H9 (cell line): ENCODE data around the gene SEMA5A. TPM values are rescaled to one million over a fixed set of nuclear protein-coding genes. Genes with fewer than 3 reads are reported as not detected.
A peak's percentile ranks its signal among the peaks of the same experiment; 100 is the strongest.

Experiments used
- DNase-seq: peaks from one replicate; pipeline ENCODE4 v3.0.0-alpha.2; 2017
- H2AFZ ChIP-seq: one replicate; pipeline ENCODE4 v1.6.1; 2013; ENCODE audit warnings: mild to moderate bottlenecking, low read length, control low read depth, moderate library complexity
- H2AK5ac ChIP-seq: 2 replicates; pipeline ENCODE4 v1.6.1; 2013; ENCODE audit warnings: low read length, control low read depth, mixed read lengths; ENCODE audit not compliant: insufficient read length
- H2BK120ac ChIP-seq: one replicate; pipeline ENCODE4 v1.6.1; 2013; ENCODE audit warnings: low read depth, mild to moderate bottlenecking, low read length, control low read depth, inconsistent platforms; ENCODE audit not compliant: poor library complexity, severe bottlenecking
- H2BK12ac ChIP-seq: 2 replicates; pipeline ENCODE4 v1.6.1; 2013; ENCODE audit warnings: low read length, control low read depth, mixed read lengths, low read depth; ENCODE audit not compliant: insufficient read length
- H2BK15ac ChIP-seq: 2 replicates; pipeline ENCODE4 v1.6.1; 2013; ENCODE audit warnings: low read depth, low read length, control low read depth
- H2BK20ac ChIP-seq: one replicate; pipeline ENCODE4 v1.6.1; 2013; ENCODE audit warnings: low read depth, mild to moderate bottlenecking, low read length, control low read depth, inconsistent platforms; ENCODE audit not compliant: poor library complexity, severe bottlenecking
- H2BK5ac ChIP-seq: 2 replicates; pipeline ENCODE4 v1.6.1; 2013; ENCODE audit warnings: low read length, control low read depth, mixed read lengths; ENCODE audit not compliant: insufficient read length
- H3K14ac ChIP-seq: 2 replicates; pipeline ENCODE4 v1.6.1; 2013; ENCODE audit warnings: low read length, control low read depth; ENCODE audit not compliant: insufficient read depth
- H3K18ac ChIP-seq: 2 replicates; pipeline ENCODE4 v1.6.1; 2013; ENCODE audit warnings: low read depth, mild to moderate bottlenecking, mixed read lengths, low read length, control low read depth; ENCODE audit not compliant: insufficient read length
- H3K23ac ChIP-seq: 2 replicates; pipeline ENCODE4 v1.6.1; 2013; ENCODE audit warnings: low read length, control low read depth, mixed read lengths, low read depth; ENCODE audit not compliant: insufficient read length
- H3K23me2 ChIP-seq: 2 replicates; pipeline ENCODE4 v1.6.1; 2013; ENCODE audit warnings: low read depth, mild to moderate bottlenecking, mixed read lengths, low read length, control low read depth; ENCODE audit not compliant: insufficient read length, poor library complexity, severe bottlenecking
- H3K27ac ChIP-seq: 2 replicates; pipeline ENCODE4 v1.5.1; 2013; ENCODE audit warnings: low read length, control low read depth, mixed read lengths, low read depth; ENCODE audit not compliant: insufficient read length
- H3K27me3 ChIP-seq: 2 replicates; pipeline ENCODE4 v1.6.1; 2013; ENCODE audit warnings: low read length, control low read depth, inconsistent platforms; ENCODE audit not compliant: insufficient read depth
- H3K4ac ChIP-seq: 2 replicates; pipeline ENCODE4 v1.6.1; 2013; ENCODE audit warnings: low read depth, mild to moderate bottlenecking, control low read depth, inconsistent platforms, low read length, moderate library complexity
- H3K4me1 ChIP-seq: 2 replicates; pipeline ENCODE4 v1.6.1; 2013; ENCODE audit warnings: low read length, control low read depth, inconsistent platforms; ENCODE audit not compliant: insufficient read depth
- H3K4me2 ChIP-seq: 2 replicates; pipeline ENCODE4 v1.6.1; 2013; ENCODE audit warnings: low read length, control low read depth, mixed read lengths; ENCODE audit not compliant: insufficient read length, insufficient read depth
- H3K56ac ChIP-seq: 2 replicates; pipeline ENCODE4 v1.6.1; 2013; ENCODE audit warnings: low read depth, mild to moderate bottlenecking, mixed read lengths, low read length, control low read depth; ENCODE audit not compliant: insufficient read length
- H3K79me1 ChIP-seq: 2 replicates; pipeline ENCODE4 v1.6.1; 2013; ENCODE audit warnings: low read depth, mild to moderate bottlenecking, moderate library complexity, low read length, control low read depth, inconsistent platforms; ENCODE audit not compliant: insufficient read depth, poor library complexity, severe bottlenecking
- H3K79me2 ChIP-seq: 2 replicates; pipeline ENCODE4 v1.6.1; 2013; ENCODE audit warnings: low read length, control low read depth, inconsistent platforms; ENCODE audit not compliant: insufficient read depth
- H3K9ac ChIP-seq: 2 replicates; pipeline ENCODE4 v1.6.1; 2013; ENCODE audit warnings: low read length, control low read depth, mixed read lengths; ENCODE audit not compliant: insufficient read length; ENCODE audit errors: extremely low read depth
- H3K9me3 ChIP-seq: one replicate; pipeline ENCODE4 v1.6.1; 2013; ENCODE audit warnings: low read depth, low read length, inconsistent platforms; ENCODE audit not compliant: control insufficient read depth
- H3T11ph ChIP-seq: one replicate; pipeline ENCODE4 v1.6.1; 2013; ENCODE audit warnings: mild to moderate bottlenecking, low read length, control low read depth, inconsistent platforms
- H4K20me1 ChIP-seq: one replicate; pipeline ENCODE4 v1.6.1; 2013; ENCODE audit not compliant: control insufficient read depth, insufficient read length, insufficient read depth
- H4K5ac ChIP-seq: 2 replicates; pipeline ENCODE4 v1.6.1; 2013; ENCODE audit warnings: low read depth, mild to moderate bottlenecking, mixed read lengths, low read length, control low read depth; ENCODE audit not compliant: insufficient read length
- H4K8ac ChIP-seq: replicated peaks from 2 replicates; pipeline ENCODE4 v1.6.1; 2013; ENCODE audit warnings: low read length, control low read depth, mixed read lengths, low read depth; ENCODE audit not compliant: insufficient read length
- H4K91ac ChIP-seq: 2 replicates; pipeline ENCODE4 v1.6.1; 2013; ENCODE audit warnings: low read depth, mild to moderate bottlenecking, moderate library complexity, mixed read lengths, low read length, control low read depth; ENCODE audit not compliant: insufficient read length
- H3K27ac Mint-ChIP-seq, 3 experiments: 2 replicates in 2 of 3; 3 replicates in 1 of 3; pipeline ENCODE4 v1.8.0; 2020 to 2021; ENCODE audit warnings: mixed read lengths in 3 of 3, mild to moderate bottlenecking in 1 of 3, moderate library complexity in 1 of 3
- H3K27me3 Mint-ChIP-seq: 2 replicates; pipeline ENCODE4 v1.8.0; 2021; ENCODE audit warnings: low read depth, mild to moderate bottlenecking, moderate library complexity, mixed read lengths
- H3K36me3 Mint-ChIP-seq, 3 experiments: 2 replicates in 2 of 3; 3 replicates in 1 of 3; pipeline ENCODE4 v1.8.0; 2020 to 2021; ENCODE audit warnings: low read depth in 3 of 3, mixed read lengths in 3 of 3; ENCODE audit not compliant: insufficient read depth in 1 of 3
- H3K4me1 Mint-ChIP-seq, 2 experiments: 2 replicates each; pipeline ENCODE4 v1.8.0; 2020; ENCODE audit warnings: mixed read lengths in 2 of 2
- H3K4me3 Mint-ChIP-seq, 2 experiments: 2 replicates in 1 of 2; 3 replicates in 1 of 2; pipeline ENCODE4 v1.8.0; 2020 to 2021; ENCODE audit warnings: mild to moderate bottlenecking in 2 of 2, mixed read lengths in 2 of 2, moderate library complexity in 1 of 2
- H3K9me3 Mint-ChIP-seq, 2 experiments: 2 replicates in 1 of 2; 3 replicates in 1 of 2; pipeline ENCODE4 v1.8.0; 2020; ENCODE audit warnings: mild to moderate bottlenecking in 2 of 2, mixed read lengths in 2 of 2, moderate library complexity in 1 of 2
- whole genome bisulfite sequencing: extraction: QIAGEN DNeasy Blood & Tissue Kit; methylation state at CpG from one replicate; pipeline ENCODE4 v1.1.7; 2013; ENCODE audit warnings: missing lambda C conversion rate, low lambda C conversion rate, mixed read lengths; ENCODE audit not compliant: insufficient read length; ENCODE audit errors: extremely low coverage; 5-methylcytosine and 5-hydroxymethylcytosine counted together
- total RNA-seq: library from RNA; stranded (reverse); gene quantifications from 2 replicates; pipeline ENCODE4 v1.2.1, GENCODE V29; 2021
- TF ChIP-seq, protein P1 (sequence below): fragments of 200-600 bp; sonication (generic); conservative IDR thresholded peaks from 3 replicates; pipeline ENCODE4 v1.8.0; 2021; ENCODE audit warnings: antibody characterized with exemption, mild to moderate bottlenecking

The SEMA5A gene
- total RNA-seq, 1 experiment from 2014 or later, result 4.3 TPM

DNA sequence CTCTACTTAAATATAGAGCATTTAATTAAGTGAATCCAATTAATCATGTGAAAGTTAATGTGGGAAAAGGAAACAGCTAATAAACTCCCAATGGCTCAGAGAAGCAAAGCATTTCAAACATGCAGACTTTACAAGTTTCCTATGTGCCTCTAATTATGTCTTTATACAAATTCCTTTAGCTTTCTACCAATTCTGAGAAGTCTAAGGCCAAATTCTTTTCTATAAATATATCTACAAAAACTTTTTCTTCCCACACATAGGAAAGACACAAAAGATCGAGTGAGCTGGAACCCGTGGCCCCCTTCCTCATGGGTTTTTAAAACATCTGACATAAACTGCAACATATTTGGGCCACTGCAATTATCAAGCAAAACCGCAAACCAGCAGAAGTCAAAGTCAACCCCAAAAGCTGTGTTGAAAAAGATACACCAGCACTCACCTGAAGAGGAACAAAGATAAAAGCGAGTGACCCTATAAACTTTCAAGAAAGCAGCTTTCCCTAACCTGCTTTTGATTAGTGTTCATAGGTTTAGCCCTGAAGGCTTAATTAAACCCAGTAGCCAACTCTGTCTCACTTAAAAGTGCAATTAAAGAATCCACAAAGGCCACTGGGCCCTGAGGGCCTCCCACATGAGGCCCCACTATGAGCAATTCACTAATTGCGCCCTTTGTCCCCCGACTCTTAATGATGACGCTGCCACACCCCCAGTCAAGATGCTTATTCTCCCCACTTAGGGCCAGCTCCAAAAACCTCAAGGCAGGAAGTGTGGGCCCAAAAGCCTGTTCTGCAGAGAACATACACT, 12.1 kb downstream of the SEMA5A start:
- Mint-ChIP-seq H3K9me3 (no peaks in the 10 kb centered on the region), H3K27me3 (no peaks in the 10 kb centered on the region), H3K4me1 (peaks cover 7 to 17% of the 10 kb centered on the region in 2 experiments), H3K27ac (0 out of 7 replicates have a peak overlapping the region, but pooled peaks of 1 of the 3 experiments have one; percentile 54), H3K36me3 (no peaks in the 10 kb centered on the region; a peak in 1 of 7 replicates), H3K4me3 (no peak overlapping the region)
- Histone ChIP-seq H2AK5ac (no peak overlapping the region), H2BK120ac (no peak overlapping the region), H3K27me3 (no peaks in the 10 kb centered on the region), H3K9ac (no peak overlapping the region), H3T11ph (no peak overlapping the region), H2BK5ac (no peak overlapping the region), H2BK20ac (no peak overlapping the region), H2BK12ac (no peak overlapping the region), H3K56ac (no peak overlapping the region), H3K4me2 (no peak overlapping the region), H2AFZ (no peak overlapping the region), H3K18ac (no peak overlapping the region), H4K20me1 (no peaks in the 10 kb centered on the region), H3K4ac (no peak overlapping the region), H3K4me1 (peaks cover 5% of the 10 kb centered on the region; the same call in 1 of the 2 replicates), H4K91ac (no peak overlapping the region), H3K79me2 (no peaks in the 10 kb centered on the region), H2BK15ac (no peak overlapping the region), H3K9me3 (no peaks in the 10 kb centered on the region), H3K23ac (no peak overlapping the region), H4K8ac (no peak overlapping the region), H3K27ac (no peak overlapping the region), H3K14ac (no peak overlapping the region), H3K23me2 (no peaks in the 10 kb centered on the region), H3K79me1 (no peaks in the 10 kb centered on the region), H4K5ac (no peak overlapping the region)
- DNase-seq, result no peak
- WGBS, result no CpG with 5 or more reads among the region's 7 CpGs
- TF ChIP-seq, protein P1, sequence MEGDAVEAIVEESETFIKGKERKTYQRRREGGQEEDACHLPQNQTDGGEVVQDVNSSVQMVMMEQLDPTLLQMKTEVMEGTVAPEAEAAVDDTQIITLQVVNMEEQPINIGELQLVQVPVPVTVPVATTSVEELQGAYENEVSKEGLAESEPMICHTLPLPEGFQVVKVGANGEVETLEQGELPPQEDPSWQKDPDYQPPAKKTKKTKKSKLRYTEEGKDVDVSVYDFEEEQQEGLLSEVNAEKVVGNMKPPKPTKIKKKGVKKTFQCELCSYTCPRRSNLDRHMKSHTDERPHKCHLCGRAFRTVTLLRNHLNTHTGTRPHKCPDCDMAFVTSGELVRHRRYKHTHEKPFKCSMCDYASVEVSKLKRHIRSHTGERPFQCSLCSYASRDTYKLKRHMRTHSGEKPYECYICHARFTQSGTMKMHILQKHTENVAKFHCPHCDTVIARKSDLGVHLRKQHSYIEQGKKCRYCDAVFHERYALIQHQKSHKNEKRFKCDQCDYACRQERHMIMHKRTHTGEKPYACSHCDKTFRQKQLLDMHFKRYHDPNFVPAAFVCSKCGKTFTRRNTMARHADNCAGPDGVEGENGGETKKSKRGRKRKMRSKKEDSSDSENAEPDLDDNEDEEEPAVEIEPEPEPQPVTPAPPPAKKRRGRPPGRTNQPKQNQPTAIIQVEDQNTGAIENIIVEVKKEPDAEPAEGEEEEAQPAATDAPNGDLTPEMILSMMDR, result no peak
